ENCODE results near the gene RNASE4. TPM values are rescaled to one million over a fixed set of nuclear protein-coding genes. Genes with fewer than 3 reads are reported as not detected.

RNASE4 gene
- total and polyA plus RNA-seq, 10 of the 15 experiments (the other 5 are each of a cell fraction or from before 2014, with no cell fraction given) = 0.87 to 2.6 (median 1.3) TPM

DNA sequence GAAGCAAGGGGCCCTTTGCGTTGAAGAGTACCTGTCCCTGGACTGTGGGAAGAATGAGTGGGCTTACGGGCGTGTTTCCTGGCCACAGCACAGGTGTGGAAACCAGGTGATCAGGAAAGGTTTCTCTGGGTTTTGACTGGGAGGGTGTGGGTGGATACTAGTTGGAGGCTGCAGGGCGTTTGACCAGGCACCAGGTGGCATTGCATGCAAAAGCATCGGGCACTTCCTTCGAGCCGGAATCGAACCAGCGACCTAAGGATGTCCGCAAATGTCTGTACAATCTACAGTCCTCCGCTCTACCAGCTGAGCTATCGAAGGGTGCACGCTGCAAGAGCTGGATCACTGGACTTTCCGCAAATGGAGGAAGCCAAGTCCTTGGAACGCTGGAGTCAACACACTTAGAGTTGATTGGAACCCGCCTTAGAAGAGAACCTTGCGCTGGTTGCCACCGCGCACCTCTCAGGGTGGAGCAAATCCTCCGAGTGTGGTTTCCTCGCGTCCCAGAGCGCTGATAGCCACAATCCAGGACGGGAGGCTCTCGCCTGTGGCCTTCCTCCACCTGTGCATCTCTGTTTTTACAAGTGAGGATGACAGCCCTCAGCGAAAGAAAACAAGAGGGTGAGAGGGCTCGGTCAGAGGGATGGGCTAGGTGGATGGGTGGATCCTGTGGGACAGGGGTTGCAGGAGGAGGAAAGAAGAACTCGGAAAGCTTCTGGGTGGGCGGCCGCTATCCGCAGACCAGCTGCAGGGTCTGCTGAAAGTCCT is 21.2 kb upstream of the RNASE4 start (continued):
- TF ChIP-seq, protein P1, sequence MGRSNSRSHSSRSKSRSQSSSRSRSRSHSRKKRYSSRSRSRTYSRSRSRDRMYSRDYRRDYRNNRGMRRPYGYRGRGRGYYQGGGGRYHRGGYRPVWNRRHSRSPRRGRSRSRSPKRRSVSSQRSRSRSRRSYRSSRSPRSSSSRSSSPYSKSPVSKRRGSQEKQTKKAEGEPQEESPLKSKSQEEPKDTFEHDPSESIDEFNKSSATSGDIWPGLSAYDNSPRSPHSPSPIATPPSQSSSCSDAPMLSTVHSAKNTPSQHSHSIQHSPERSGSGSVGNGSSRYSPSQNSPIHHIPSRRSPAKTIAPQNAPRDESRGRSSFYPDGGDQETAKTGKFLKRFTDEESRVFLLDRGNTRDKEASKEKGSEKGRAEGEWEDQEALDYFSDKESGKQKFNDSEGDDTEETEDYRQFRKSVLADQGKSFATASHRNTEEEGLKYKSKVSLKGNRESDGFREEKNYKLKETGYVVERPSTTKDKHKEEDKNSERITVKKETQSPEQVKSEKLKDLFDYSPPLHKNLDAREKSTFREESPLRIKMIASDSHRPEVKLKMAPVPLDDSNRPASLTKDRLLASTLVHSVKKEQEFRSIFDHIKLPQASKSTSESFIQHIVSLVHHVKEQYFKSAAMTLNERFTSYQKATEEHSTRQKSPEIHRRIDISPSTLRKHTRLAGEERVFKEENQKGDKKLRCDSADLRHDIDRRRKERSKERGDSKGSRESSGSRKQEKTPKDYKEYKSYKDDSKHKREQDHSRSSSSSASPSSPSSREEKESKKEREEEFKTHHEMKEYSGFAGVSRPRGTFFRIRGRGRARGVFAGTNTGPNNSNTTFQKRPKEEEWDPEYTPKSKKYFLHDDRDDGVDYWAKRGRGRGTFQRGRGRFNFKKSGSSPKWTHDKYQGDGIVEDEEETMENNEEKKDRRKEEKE (IDR thresholded peaks at IDR 0.05) = no peak
- TF ChIP-seq TCF3 (IDR thresholded peaks at IDR 0.05; ENCODE audit: borderline replicate concordance, insufficient read depth, low read depth, low read length) (peak; percentile 19; the same call in 1 of the 2 replicates), SPI1 (IDR thresholded peaks at IDR 0.05; ENCODE audit: borderline replicate concordance, insufficient read depth, low read depth, low read length) (no peak), FOXK2 (IDR thresholded peaks at IDR 0.05) (no peak), ATF7 (IDR thresholded peaks at IDR 0.05; ENCODE audit: low read depth) (no peak), BHLHE40 (IDR thresholded peaks at IDR 0.05; ENCODE audit: borderline replicate concordance in 1 of 2, low read depth in 2 of 2, low read length in 1 of 2) (peak; percentile 9 to 64; a peak in 1 of 4 replicates), CREB1 (IDR thresholded peaks at IDR 0.05; ENCODE audit: low read depth) (no peak; the same call in 1 of the 2 replicates), RAD51 (IDR thresholded peaks at IDR 0.05) (no peak), NR2F1 (conservative IDR thresholded peaks at IDR 0.05) (no peak), ESRRA (IDR thresholded peaks at IDR 0.05; ENCODE audit: low read length) (no peak), TAF1 (IDR thresholded peaks at IDR 0.05; ENCODE audit: borderline replicate concordance, low read depth, low read length) (no peak), DPF2 (IDR thresholded peaks at IDR 0.05) (no peak), RAD21 (IDR thresholded peaks at IDR 0.05; ENCODE audit: insufficient read depth, low read depth, low read length) (peak; percentile 75), ZNF384 (IDR thresholded peaks at IDR 0.05; ENCODE audit: borderline replicate concordance, low read depth, low read length) (no peak)
- TF ChIP-seq, protein P2, sequence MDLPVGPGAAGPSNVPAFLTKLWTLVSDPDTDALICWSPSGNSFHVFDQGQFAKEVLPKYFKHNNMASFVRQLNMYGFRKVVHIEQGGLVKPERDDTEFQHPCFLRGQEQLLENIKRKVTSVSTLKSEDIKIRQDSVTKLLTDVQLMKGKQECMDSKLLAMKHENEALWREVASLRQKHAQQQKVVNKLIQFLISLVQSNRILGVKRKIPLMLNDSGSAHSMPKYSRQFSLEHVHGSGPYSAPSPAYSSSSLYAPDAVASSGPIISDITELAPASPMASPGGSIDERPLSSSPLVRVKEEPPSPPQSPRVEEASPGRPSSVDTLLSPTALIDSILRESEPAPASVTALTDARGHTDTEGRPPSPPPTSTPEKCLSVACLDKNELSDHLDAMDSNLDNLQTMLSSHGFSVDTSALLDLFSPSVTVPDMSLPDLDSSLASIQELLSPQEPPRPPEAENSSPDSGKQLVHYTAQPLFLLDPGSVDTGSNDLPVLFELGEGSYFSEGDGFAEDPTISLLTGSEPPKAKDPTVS (IDR thresholded peaks at IDR 0.05; ENCODE audit: low read depth, low read length) = no peak
- TF ChIP-seq, protein P3, sequence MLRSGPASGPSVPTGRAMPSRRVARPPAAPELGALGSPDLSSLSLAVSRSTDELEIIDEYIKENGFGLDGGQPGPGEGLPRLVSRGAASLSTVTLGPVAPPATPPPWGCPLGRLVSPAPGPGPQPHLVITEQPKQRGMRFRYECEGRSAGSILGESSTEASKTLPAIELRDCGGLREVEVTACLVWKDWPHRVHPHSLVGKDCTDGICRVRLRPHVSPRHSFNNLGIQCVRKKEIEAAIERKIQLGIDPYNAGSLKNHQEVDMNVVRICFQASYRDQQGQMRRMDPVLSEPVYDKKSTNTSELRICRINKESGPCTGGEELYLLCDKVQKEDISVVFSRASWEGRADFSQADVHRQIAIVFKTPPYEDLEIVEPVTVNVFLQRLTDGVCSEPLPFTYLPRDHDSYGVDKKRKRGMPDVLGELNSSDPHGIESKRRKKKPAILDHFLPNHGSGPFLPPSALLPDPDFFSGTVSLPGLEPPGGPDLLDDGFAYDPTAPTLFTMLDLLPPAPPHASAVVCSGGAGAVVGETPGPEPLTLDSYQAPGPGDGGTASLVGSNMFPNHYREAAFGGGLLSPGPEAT (IDR thresholded peaks at IDR 0.05; ENCODE audit: low read depth) = 0 out of 2 replicates have a peak, but pooled peaks have one; percentile 30
- TF ChIP-seq, protein P4, sequence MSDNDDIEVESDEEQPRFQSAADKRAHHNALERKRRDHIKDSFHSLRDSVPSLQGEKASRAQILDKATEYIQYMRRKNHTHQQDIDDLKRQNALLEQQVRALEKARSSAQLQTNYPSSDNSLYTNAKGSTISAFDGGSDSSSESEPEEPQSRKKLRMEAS (IDR thresholded peaks at IDR 0.05; ENCODE audit: low read depth, low read length) = no peak
- TF ChIP-seq, protein P5, sequence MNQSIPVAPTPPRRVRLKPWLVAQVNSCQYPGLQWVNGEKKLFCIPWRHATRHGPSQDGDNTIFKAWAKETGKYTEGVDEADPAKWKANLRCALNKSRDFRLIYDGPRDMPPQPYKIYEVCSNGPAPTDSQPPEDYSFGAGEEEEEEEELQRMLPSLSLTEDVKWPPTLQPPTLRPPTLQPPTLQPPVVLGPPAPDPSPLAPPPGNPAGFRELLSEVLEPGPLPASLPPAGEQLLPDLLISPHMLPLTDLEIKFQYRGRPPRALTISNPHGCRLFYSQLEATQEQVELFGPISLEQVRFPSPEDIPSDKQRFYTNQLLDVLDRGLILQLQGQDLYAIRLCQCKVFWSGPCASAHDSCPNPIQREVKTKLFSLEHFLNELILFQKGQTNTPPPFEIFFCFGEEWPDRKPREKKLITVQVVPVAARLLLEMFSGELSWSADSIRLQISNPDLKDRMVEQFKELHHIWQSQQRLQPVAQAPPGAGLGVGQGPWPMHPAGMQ (IDR thresholded peaks at IDR 0.05; ENCODE audit: borderline replicate concordance) = no peak

Measured in GM12878 (cell line).